CD4-positive, CD25-positive, alpha-beta regulatory T cell (primary cell): Measurements from ENCODE around the gene RBFOX1. TPM values are rescaled to one million over a fixed set of nuclear protein-coding genes. Genes with fewer than 3 reads are reported as not detected.

Source experiments
- ATAC-seq, 2 donors: fragments of 150-1000 bp; cut with Tn5 transposase; one replicate each; pipeline ENCODE4 v1.10.0; 2021; ENCODE audit warnings: low read depth in 2 of 2, moderate number of reproducible peaks in 2 of 2, moderate library complexity in 1 of 2
- DNase-seq, 3 donors: peaks; one replicate each; pipeline versions ENCODE4 v3.0.0 to v3.0.0-alpha.2; 2012 to 2022; ENCODE audit warnings: mixed read lengths in 1 of 3
- H3K27ac ChIP-seq: one replicate; pipeline ENCODE4 v1.7.0; 2013; ENCODE audit warnings: mild to moderate bottlenecking, low read length; ENCODE audit not compliant: insufficient read depth, poor library complexity, severe bottlenecking
- H3K27me3 ChIP-seq: one replicate; pipeline ENCODE4 v1.7.0; 2013; ENCODE audit warnings: low read length; ENCODE audit not compliant: control insufficient read depth, insufficient read depth
- H3K36me3 ChIP-seq: one replicate; pipeline ENCODE4 v1.7.0; 2013; ENCODE audit warnings: mild to moderate bottlenecking, low read length, moderate library complexity; ENCODE audit not compliant: control insufficient read depth, insufficient read depth
- H3K4me1 ChIP-seq: 2 replicates; pipeline ENCODE4 v1.7.0; 2013; ENCODE audit warnings: mild to moderate bottlenecking, low read length; ENCODE audit not compliant: insufficient read depth, control insufficient read depth, poor library complexity, severe bottlenecking
- H3K4me3 ChIP-seq: one replicate; pipeline ENCODE4 v1.7.0; 2013; ENCODE audit warnings: low read depth, mild to moderate bottlenecking, low read length, moderate library complexity
- H3K9me3 ChIP-seq, 2 experiments: 1 replicate in 1 of 2; 2 replicates in 1 of 2; pipeline ENCODE4 v1.7.0; 2013; ENCODE audit warnings: low read length in 2 of 2, mild to moderate bottlenecking in 1 of 2, moderate library complexity in 1 of 2; ENCODE audit not compliant: control insufficient read depth in 2 of 2
- H3K27ac Mint-ChIP-seq, 3 donors: one replicate each; pipeline ENCODE4 v1.8.0; 2020 to 2022; ENCODE audit warnings: mild to moderate bottlenecking in 3 of 3, mixed read lengths in 3 of 3, moderate library complexity in 2 of 3
- H3K27me3 Mint-ChIP-seq: one replicate; pipeline ENCODE4 v1.8.0; 2022; ENCODE audit warnings: mild to moderate bottlenecking, mixed read lengths
- H3K36me3 Mint-ChIP-seq: one replicate; pipeline ENCODE4 v1.8.0; 2020; ENCODE audit warnings: mixed read lengths
- H3K4me1 Mint-ChIP-seq, 4 donors: one replicate each; pipeline ENCODE4 v1.8.0; 2020 to 2022; ENCODE audit warnings: mixed read lengths in 4 of 4, mild to moderate bottlenecking in 1 of 4
- H3K4me3 Mint-ChIP-seq, 4 donors: one replicate each; pipeline ENCODE4 v1.8.0; 2020 to 2022; ENCODE audit warnings: mild to moderate bottlenecking in 4 of 4, mixed read lengths in 4 of 4, moderate library complexity in 3 of 4
- H3K9me3 Mint-ChIP-seq, 7 donors: one replicate each; pipeline ENCODE4 v1.8.0; 2020 to 2022; ENCODE audit warnings: mixed read lengths in 7 of 7, mild to moderate bottlenecking in 3 of 7, moderate library complexity in 2 of 7
- polyA plus RNA-seq, 4 donors: library from polyadenylated mRNA; unstranded; fragments of 300-500 nt; fragmentation: Illumina TruSeq; gene quantifications; one replicate each; pipeline ENCODE4 v1.2.3, GENCODE V29; 2021
- total RNA-seq: library from RNA; stranded (reverse); gene quantifications from one replicate; pipeline ENCODE4 v1.2.3, GENCODE V29; 2022

RBFOX1 gene
- total and polyA plus RNA-seq, 5 donors from 2014 or later: not detected

- Histone ChIP-seq H3K4me3 (no peak overlapping the region), H3K27me3 (no peaks in the 10 kb centered on the region), H3K9me3 (peaks cover 0 to 1% of the 10 kb centered on the region in 2 experiments), H3K4me1 (no peaks in the 10 kb centered on the region), H3K27ac (no peak overlapping the region), H3K36me3 (no peaks in the 10 kb centered on the region)
- Mint-ChIP-seq H3K9me3 (peaks cover 0 to 21% (median 6%) of the 10 kb centered on the region in 7 donors), H3K36me3 (no peaks in the 10 kb centered on the region), H3K4me3 (no peak overlapping the region), H3K27me3 (no peaks in the 10 kb centered on the region), H3K27ac (peak overlapping the region in 1 of 3 donors; percentile 5), H3K4me1 (no peaks in the 10 kb centered on the region)
- DNase-seq (no peak), ATAC-seq (no peak)
Measured at GRCh38 chr16:7703672-7704071, 371.0 kb downstream of the RBFOX1 start.

DNA sequence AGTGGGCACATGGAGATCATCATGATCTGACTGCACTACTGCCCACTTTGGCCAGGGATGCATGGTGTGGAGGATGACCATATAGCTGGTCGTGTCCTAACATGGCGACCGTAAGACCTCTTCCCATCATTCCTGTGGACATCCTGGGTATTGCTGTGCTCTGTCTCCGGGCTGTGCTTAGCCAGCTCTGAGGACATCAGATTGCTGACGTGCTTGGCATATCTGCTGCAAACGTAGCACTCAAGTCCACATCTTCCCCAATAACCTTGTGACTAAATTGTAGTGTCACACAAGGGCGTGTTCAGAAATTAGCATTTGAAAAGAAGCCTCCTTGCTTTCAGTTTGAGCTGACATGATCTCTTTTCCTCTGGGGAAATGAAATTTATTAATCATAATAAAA is 373.2 kb downstream of the RBFOX1 start:
- Mint-ChIP-seq H3K4me3 (no peak overlapping the region), H3K36me3 (no peaks in the 10 kb centered on the region), H3K4me1 (no peaks in the 10 kb centered on the region), H3K27ac (no peak overlapping the region), H3K9me3 (peaks cover 0 to 26% (median 7%) of the 10 kb centered on the region in 7 donors), H3K27me3 (no peaks in the 10 kb centered on the region)
- DNase-seq (no peak), ATAC-seq (no peak)
- no peak overlapping the region for H3K27ac ChIP-seq
- no peaks in the 10 kb centered on the region for H3K36me3 ChIP-seq
- H3K27me3 ChIP-seq: no peaks in the 10 kb centered on the region
- H3K4me3 ChIP-seq: no peak overlapping the region
- peaks cover 0 to 1% of the 10 kb centered on the region in 2 experiments for H3K9me3 ChIP-seq
- no peaks in the 10 kb centered on the region for H3K4me1 ChIP-seq

DNA sequence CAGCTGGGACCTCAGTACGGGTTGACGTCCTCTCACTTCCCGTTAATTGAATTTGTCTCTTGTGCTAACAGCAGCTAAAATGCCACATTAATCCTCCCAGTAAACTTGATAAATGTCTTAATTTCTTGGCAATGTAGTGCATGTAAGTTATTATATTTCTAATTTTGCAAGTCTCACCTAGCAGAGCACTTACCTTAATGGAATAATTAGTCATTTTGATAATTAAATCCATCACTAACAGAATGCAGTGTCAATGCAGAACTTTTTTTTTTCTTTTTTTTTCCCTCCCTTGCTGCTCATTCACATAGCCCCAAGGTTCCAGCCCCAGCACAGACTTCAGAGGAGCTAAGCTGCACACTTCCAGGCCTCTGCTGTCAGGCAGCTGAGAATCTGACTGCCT is 376.5 kb downstream of the RBFOX1 start:
- Histone ChIP-seq H3K27ac (no peak overlapping the region), H3K27me3 (no peaks in the 10 kb centered on the region), H3K36me3 (no peaks in the 10 kb centered on the region), H3K4me3 (no peak overlapping the region), H3K9me3 (peaks cover 0 to 5% of the 10 kb centered on the region in 2 experiments), H3K4me1 (no peaks in the 10 kb centered on the region)
- ATAC-seq (no peak), DNase-seq (no peak)
- H3K4me3 Mint-ChIP-seq: no peak overlapping the region
- no peaks in the 10 kb centered on the region for H3K27me3 Mint-ChIP-seq
- H3K27ac Mint-ChIP-seq: no peak overlapping the region
- H3K4me1 Mint-ChIP-seq: no peaks in the 10 kb centered on the region
- H3K9me3 Mint-ChIP-seq: peaks cover 0 to 26% (median 5%) of the 10 kb centered on the region in 7 donors
- no peaks in the 10 kb centered on the region for H3K36me3 Mint-ChIP-seq

GRCh38 chr16:7713244-7713643 is 380.6 kb downstream of the RBFOX1 start:
- Mint-ChIP-seq H3K36me3 (no peaks in the 10 kb centered on the region), H3K27ac (no peak overlapping the region), H3K4me3 (no peak overlapping the region), H3K4me1 (no peaks in the 10 kb centered on the region), H3K27me3 (no peaks in the 10 kb centered on the region), H3K9me3 (peaks cover 0 to 16% (median 6%) of the 10 kb centered on the region in 7 donors)
- DNase-seq (no peak), ATAC-seq (no peak)
- Histone ChIP-seq H3K27me3 (no peaks in the 10 kb centered on the region), H3K36me3 (no peaks in the 10 kb centered on the region), H3K4me3 (no peak overlapping the region), H3K4me1 (no peaks in the 10 kb centered on the region), H3K9me3 (peaks cover 0 to 6% of the 10 kb centered on the region in 2 experiments), H3K27ac (no peak overlapping the region)

- no peaks in the 10 kb centered on the region for H3K36me3 Mint-ChIP-seq
- DNase-seq (no peak), ATAC-seq (no peak)
- H3K4me3 ChIP-seq: no peak overlapping the region
- no peaks in the 10 kb centered on the region for H3K4me1 Mint-ChIP-seq
- H3K4me1 ChIP-seq: no peaks in the 10 kb centered on the region
- H3K9me3 ChIP-seq: peaks cover 0 to 5% of the 10 kb centered on the region in 2 experiments
- no peak overlapping the region for H3K27ac ChIP-seq
- H3K27me3 ChIP-seq: no peaks in the 10 kb centered on the region
- H3K36me3 ChIP-seq: no peaks in the 10 kb centered on the region
- H3K27ac Mint-ChIP-seq: no peak overlapping the region
- no peaks in the 10 kb centered on the region for H3K27me3 Mint-ChIP-seq
- H3K9me3 Mint-ChIP-seq: peaks cover 0 to 9% (median 3%) of the 10 kb centered on the region in 7 donors
- H3K4me3 Mint-ChIP-seq: no peak overlapping the region
Measured at GRCh38 chr16:7714775-7715174, 382.1 kb downstream of the RBFOX1 start.

GRCh38 chr16:7716660-7717550 is 384.3 kb downstream of the RBFOX1 start:
- no peak overlapping the region for H3K4me3 Mint-ChIP-seq
- no peak for DNase-seq

GRCh38 chr16:7722761-7723160 is 390.1 kb downstream of the RBFOX1 start:
- no peaks in the 10 kb centered on the region for H3K27me3 Mint-ChIP-seq
- no peaks in the 10 kb centered on the region for H3K27me3 ChIP-seq
- no peaks in the 10 kb centered on the region for H3K9me3 ChIP-seq
- no peak overlapping the region for H3K4me3 ChIP-seq
- H3K9me3 Mint-ChIP-seq: peaks cover 3 to 13% (median 6%) of the 10 kb centered on the region in 7 donors
- no peak overlapping the region for H3K27ac Mint-ChIP-seq
- H3K36me3 Mint-ChIP-seq: no peaks in the 10 kb centered on the region
- H3K27ac ChIP-seq: no peak overlapping the region
- H3K4me3 Mint-ChIP-seq: no peak overlapping the region
- H3K4me1 ChIP-seq: no peaks in the 10 kb centered on the region
- H3K4me1 Mint-ChIP-seq: no peaks in the 10 kb centered on the region
- no peaks in the 10 kb centered on the region for H3K36me3 ChIP-seq
- DNase-seq (no peak), ATAC-seq (no peak)

More at GRCh38 chr16:7716660-7717550, 384.3 kb downstream of the RBFOX1 start:
- Mint-ChIP-seq H3K9me3 (peaks cover 0 to 9% (median 3%) of the 10 kb centered on the region in 7 donors), H3K4me1 (no peaks in the 10 kb centered on the region), H3K27me3 (no peaks in the 10 kb centered on the region), H3K27ac (no peak overlapping the region), H3K36me3 (no peaks in the 10 kb centered on the region)
- no peaks in the 10 kb centered on the region for H3K4me1 ChIP-seq
- no peak overlapping the region for H3K4me3 ChIP-seq
- no peak overlapping the region for H3K27ac ChIP-seq
- H3K36me3 ChIP-seq: no peaks in the 10 kb centered on the region
- H3K27me3 ChIP-seq: no peaks in the 10 kb centered on the region
- peaks cover 0 to 5% of the 10 kb centered on the region in 2 experiments for H3K9me3 ChIP-seq
- ATAC-seq: no peak

GRCh38 chr16:7731141-7731540 is 398.5 kb downstream of the RBFOX1 start:
- Mint-ChIP-seq H3K9me3 (peaks cover 0 to 14% (median 6%) of the 10 kb centered on the region in 7 donors), H3K27me3 (no peaks in the 10 kb centered on the region), H3K36me3 (no peaks in the 10 kb centered on the region), H3K4me3 (no peak overlapping the region), H3K4me1 (no peaks in the 10 kb centered on the region), H3K27ac (no peak overlapping the region)
- no peaks in the 10 kb centered on the region for H3K27me3 ChIP-seq
- ATAC-seq (no peak), DNase-seq (no peak)
- peaks cover 0 to 4% of the 10 kb centered on the region in 2 experiments for H3K9me3 ChIP-seq
- no peaks in the 10 kb centered on the region for H3K4me1 ChIP-seq
- H3K27ac ChIP-seq: no peak overlapping the region
- H3K4me3 ChIP-seq: no peak overlapping the region
- H3K36me3 ChIP-seq: no peaks in the 10 kb centered on the region
